Keratinocyte (primary cell): ENCODE measurements around the gene KCNT2. TPM values are rescaled to one million over a fixed set of nuclear protein-coding genes. Genes with fewer than 3 reads are reported as not detected.

Experiments used
- DNase-seq: peaks from one replicate; pipeline ENCODE4 v3.0.0-alpha.2; 2011; ENCODE audit warnings: low read depth, missing footprints, low spot score
- FAIRE-seq: peaks from 2 replicates; lab custom pipeline; 2011; peaks lifted over from hg19 to GRCh38; lab: Jason Lieb, UNC
- H2AFZ ChIP-seq: 2 replicates; pipeline ENCODE4 v1.6.0; 2012; ENCODE audit warnings: low read length, control low read depth, inconsistent platforms; ENCODE audit not compliant: control insufficient read depth
- H3K27ac ChIP-seq: 2 replicates; pipeline ENCODE4 v1.5.1; 2011; ENCODE audit warnings: low read length; ENCODE audit not compliant: control insufficient read depth, insufficient read depth
- H3K27me3 ChIP-seq: 3 replicates; pipeline ENCODE4 v1.6.0; 2011; ENCODE audit warnings: low read length; ENCODE audit not compliant: control insufficient read depth, insufficient read depth; ENCODE audit errors: extremely low read depth
- H3K36me3 ChIP-seq, 2 experiments: 2 replicates in 1 of 2; 3 replicates in 1 of 2; pipeline ENCODE4 v1.5.1; 2011; ENCODE audit warnings: low read length in 2 of 2, mild to moderate bottlenecking in 1 of 2; ENCODE audit not compliant: control insufficient read depth in 2 of 2, insufficient read depth in 2 of 2; ENCODE audit errors: extremely low read depth in 1 of 2
- H3K4me1 ChIP-seq: 3 replicates; pipeline ENCODE4 v1.5.1; 2011; ENCODE audit warnings: low read length; ENCODE audit not compliant: control insufficient read depth, insufficient read depth; ENCODE audit errors: extremely low read depth
- H3K4me2 ChIP-seq: 3 replicates; pipeline ENCODE4 v1.6.0; 2011; ENCODE audit warnings: low read depth, low read length; ENCODE audit not compliant: control insufficient read depth, insufficient read depth; ENCODE audit errors: extremely low read depth
- H3K4me3 ChIP-seq, 3 experiments: fragments of 200-600 bp in 1 of 3; sonication (generic) in 1 of 3; 2 replicates in 2 of 3; 3 replicates in 1 of 3; pipeline ENCODE4 v1.5.1; 2011 to 2016; ENCODE audit warnings: low read length in 3 of 3, mild to moderate bottlenecking in 3 of 3, control low read depth in 2 of 3, inconsistent platforms in 1 of 3, low read depth in 1 of 3, mixed read lengths in 1 of 3, mixed run types in 1 of 3, moderate library complexity in 1 of 3; ENCODE audit not compliant: control insufficient read depth in 2 of 3, insufficient read depth in 2 of 3; ENCODE audit errors: extremely low read depth in 1 of 3
- H3K79me2 ChIP-seq: 2 replicates; pipeline ENCODE4 v1.6.0; 2012; ENCODE audit warnings: low read length; ENCODE audit not compliant: control insufficient read depth, insufficient read depth
- H3K9ac ChIP-seq: 3 replicates; pipeline ENCODE4 v1.6.0; 2011; ENCODE audit warnings: low read length; ENCODE audit not compliant: control insufficient read depth, insufficient read depth; ENCODE audit errors: extremely low read depth
- H3K9me1 ChIP-seq: 3 replicates; pipeline ENCODE4 v1.6.0; 2011; ENCODE audit warnings: low read length; ENCODE audit not compliant: control insufficient read depth, insufficient read depth; ENCODE audit errors: extremely low read depth
- H3K9me3 ChIP-seq: 2 replicates; pipeline ENCODE4 v1.5.1; 2012; ENCODE audit warnings: low read depth, low read length; ENCODE audit not compliant: control insufficient read depth
- H4K20me1 ChIP-seq: 3 replicates; pipeline ENCODE4 v1.6.0; 2011; ENCODE audit warnings: low read length; ENCODE audit not compliant: control insufficient read depth, insufficient read depth; ENCODE audit errors: extremely low read depth
- CTCF ChIP-seq, 3 experiments: IDR thresholded peaks in 1 of 3; conservative IDR thresholded peaks in 1 of 3; optimal IDR thresholded peaks in 1 of 3; 2 replicates in 2 of 3; 3 replicates in 1 of 3; pipeline versions ENCODE3 to v1.5.1; 2011; ENCODE audit warnings: low read length in 3 of 3, mild to moderate bottlenecking in 3 of 3, moderate library complexity in 2 of 3, control low read depth in 1 of 3, inconsistent platforms in 1 of 3; ENCODE audit not compliant: insufficient read depth in 2 of 3; ENCODE audit errors: extremely low read depth in 1 of 3
- EZH2 ChIP-seq: IDR thresholded peaks from one replicate; pipeline ENCODE4 v1.6.1; 2012; ENCODE audit warnings: inconsistent platforms, mild to moderate bottlenecking, low read length, moderate library complexity
- dilution Hi-C: fragments of 300-500 bp; cut with MboI; formaldehyde crosslinking; loops from one replicate; pipeline ENCODE4 v1.7.0; 2020; ENCODE audit warnings: low sequenced_read_pairs; ENCODE audit not compliant: extremely low pct_ligation_motif_present
- polyA plus RNA-seq, 5 experiments: library from polyadenylated mRNA; depleted of rRNA in 3 of 5; stranded (reverse) in 3 of 5; stranded (forward) in 1 of 5; unstranded in 1 of 5; fragments of >200 nt; gene quantifications; 1 replicate in 1 of 5; 2 replicates in 3 of 5; 3 replicates in 1 of 5; pipeline versions ENCODE4 v1.2.1 to v1.2.3, GENCODE V29; 2011 to 2012; ENCODE audit warnings: missing spikeins in 2 of 5, low read depth in 1 of 5, low replicate concordance in 1 of 5

Gene KCNT2
- polyA plus RNA-seq, 1 donor (not counting 4 experiments of a cell fraction or from before 2014, with no cell fraction given): not detected

DNA sequence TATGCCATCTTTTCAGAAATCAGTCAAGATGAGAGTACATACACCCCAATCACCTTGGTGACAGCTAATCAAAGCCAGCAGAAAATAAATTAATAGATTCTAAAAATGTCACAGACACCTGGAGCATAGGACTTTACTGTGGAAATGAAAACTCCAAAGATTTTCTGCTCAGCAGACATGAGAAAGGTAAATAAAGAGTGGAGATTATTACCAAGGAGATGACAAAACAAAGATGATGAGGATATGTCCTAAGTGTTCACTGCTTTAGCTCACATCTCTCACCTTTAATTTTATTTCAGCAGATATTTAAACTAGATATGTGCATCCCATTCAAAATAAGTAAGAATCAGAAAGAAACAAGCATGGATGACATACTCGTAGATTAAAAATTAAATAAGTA is 14.8 kb upstream of the KCNT2 start:
- no peak for DNase-seq
- H3K4me3 ChIP-seq: no peak overlapping the region
- no peak for TF ChIP-seq CTCF (optimal IDR thresholded peaks at IDR 0.05 in 1 of 3, IDR thresholded peaks at IDR 0.05 in 1 of 3, conservative IDR thresholded peaks at IDR 0.05 in 1 of 3; ENCODE audit: extremely low read depth in 1 of 3, insufficient read depth in 2 of 3, low read length in 3 of 3)
- TF ChIP-seq EZH2: no peak
- no peaks in the 10 kb centered on the region for H3K4me1 ChIP-seq
- H3K36me3 ChIP-seq: no peaks in the 10 kb centered on the region
- no peak overlapping the region for H3K9ac ChIP-seq
- H2AFZ ChIP-seq: no peak overlapping the region
- no peak for FAIRE-seq
- H3K79me2 ChIP-seq: no peaks in the 10 kb centered on the region
- no peaks in the 10 kb centered on the region for H3K9me1 ChIP-seq
- dilution Hi-C loops: no loop called here
- H3K9me3 ChIP-seq: no peaks in the 10 kb centered on the region
- no peaks in the 10 kb centered on the region for H4K20me1 ChIP-seq
- H3K4me2 ChIP-seq: no peak overlapping the region
- no peaks in the 10 kb centered on the region for H3K27me3 ChIP-seq
- no peak overlapping the region for H3K27ac ChIP-seq

DNA sequence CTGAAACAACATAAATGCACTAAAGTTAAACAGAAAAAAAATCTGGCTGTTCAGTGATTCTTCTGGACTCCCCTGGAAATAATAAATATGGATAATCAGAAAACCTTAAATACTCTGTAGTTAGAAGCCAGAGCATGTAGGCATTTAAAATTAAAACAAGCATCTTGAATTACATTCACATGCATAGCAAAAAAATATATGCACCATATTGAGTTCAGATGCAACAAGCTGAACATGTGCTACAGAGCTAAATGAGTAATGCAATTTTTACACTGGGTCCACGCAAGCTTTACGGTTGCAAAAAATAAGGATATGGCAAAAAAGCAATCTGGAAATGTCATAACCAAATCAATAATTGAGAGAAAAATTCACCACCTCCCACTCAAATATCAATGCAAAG is 11.5 kb upstream of the KCNT2 start:
- no peak overlapping the region for H3K9ac ChIP-seq
- H3K4me2 ChIP-seq: no peak overlapping the region
- H3K27ac ChIP-seq: no peak overlapping the region
- H3K36me3 ChIP-seq: no peaks in the 10 kb centered on the region
- H3K9me1 ChIP-seq: no peaks in the 10 kb centered on the region
- H3K79me2 ChIP-seq: no peaks in the 10 kb centered on the region
- TF ChIP-seq EZH2 (no peak), CTCF (optimal IDR thresholded peaks at IDR 0.05 in 1 of 3, IDR thresholded peaks at IDR 0.05 in 1 of 3, conservative IDR thresholded peaks at IDR 0.05 in 1 of 3; ENCODE audit: extremely low read depth in 1 of 3, insufficient read depth in 2 of 3, low read length in 3 of 3) (no peak)
- FAIRE-seq (no peak), DNase-seq (no peak)
- no peak overlapping the region for H3K4me3 ChIP-seq
- dilution Hi-C loops: no loop called here
- H3K9me3 ChIP-seq: no peaks in the 10 kb centered on the region
- H2AFZ ChIP-seq: no peak overlapping the region
- no peaks in the 10 kb centered on the region for H3K4me1 ChIP-seq
- no peaks in the 10 kb centered on the region for H4K20me1 ChIP-seq
- H3K27me3 ChIP-seq: no peaks in the 10 kb centered on the region
